Esophagus squamous epithelium (tissue), 5 donors: ENCODE data around the gene ARHGEF5. TPM values are rescaled to one million over a fixed set of nuclear protein-coding genes. Genes with fewer than 3 reads are reported as not detected.
A peak's percentile ranks its signal among the peaks of the same experiment; 100 is the strongest.

Experiments
- DNase-seq: peaks from one replicate; lab custom pipeline; 2025; lab: John Stamatoyannopoulos, UW
- H3K27ac ChIP-seq, 4 donors: fragments of 200-600 bp; sonication (generic); one replicate each; pipeline ENCODE4 v1.5.1; 2016 to 2019; ENCODE audit warnings: mild to moderate bottlenecking in 1 of 4
- H3K27me3 ChIP-seq, 4 donors: fragments of 200-600 bp; sonication (generic); 1 replicate in 3 of 4; 2 replicates in 1 of 4; pipeline versions ENCODE4 v1.5.1 to v1.6.0; 2017 to 2021; ENCODE audit warnings: antibody characterized with exemption in 1 of 4
- H3K36me3 ChIP-seq, 3 donors: fragments of 200-600 bp; sonication (generic); one replicate each; pipeline ENCODE4 v1.5.1; 2016 to 2019
- H3K4me1 ChIP-seq, 3 donors: fragments of 200-600 bp; sonication (generic); one replicate each; pipeline ENCODE4 v1.5.1; 2017 to 2019
- H3K4me3 ChIP-seq, 4 donors: fragments of 200-600 bp; sonication (generic); 1 replicate in 3 of 4; 2 replicates in 1 of 4; pipeline ENCODE4 v1.5.1; 2016 to 2019; ENCODE audit warnings: mild to moderate bottlenecking in 2 of 4, moderate library complexity in 1 of 4
- H3K9me3 ChIP-seq, 3 donors: fragments of 200-600 bp; sonication (generic); one replicate each; pipeline ENCODE4 v1.5.1; 2016 to 2019
- CTCF ChIP-seq, 6 experiments: fragments of 450-650 bp in 4 of 6; fragments of 200-600 bp in 2 of 6; sonication (generic) in 2 of 6; IDR thresholded peaks; one replicate each; pipeline ENCODE4 v1.5.1; 2016 to 2019; ENCODE audit warnings: antibody characterized with exemption in 6 of 6, mild to moderate bottlenecking in 4 of 6, moderate library complexity in 4 of 6
- POLR2A ChIP-seq, 4 donors: fragments of 450-650 bp; IDR thresholded peaks; one replicate each; pipeline ENCODE4 v1.6.1; 2017; ENCODE audit warnings: antibody characterized with exemption in 4 of 4, mild to moderate bottlenecking in 4 of 4, moderate library complexity in 3 of 4
- WGBS, 2 donors: methylation state at CpG; one replicate each; pipeline ENCODE4 v1.1.5; 2018; 5-methylcytosine and 5-hydroxymethylcytosine counted together
- intact Hi-C: fragments of 100-400 bp; cut with DNase I; formaldehyde crosslinking; loops from one replicate; pipeline ENCODE4 v1.15.0; 2022
- total RNA-seq, 4 donors: library from RNA; depleted of rRNA; stranded (reverse); fragments of >200 nt; gene quantifications; one replicate each; pipeline ENCODE4 v1.1.0, GENCODE V29; 2016
- donor health status: DM: yes; HTN: yes; CAD: no.

Gene ARHGEF5
- total RNA-seq, 4 donors from 2014 or later = 29.2 to 59.3 (median 39.1) TPM

GRCh38 chr7:144391014-144391413, 35.8 kb downstream of the ARHGEF5 start:
- Histone ChIP-seq H3K36me3 (no peaks in the 10 kb centered on the region), H3K27ac (no peak overlapping the region), H3K4me3 (no peak overlapping the region), H3K4me1 (peaks cover 0 to 13% (median 0%) of the 10 kb centered on the region in 3 donors), H3K27me3 (no peaks in the 10 kb centered on the region), H3K9me3 (no peaks in the 10 kb centered on the region)
- 94 to 100% methylated on average over 3 to 4 of the region's 4 CpGs for WGBS, 2 donors
- TF ChIP-seq CTCF (IDR thresholded peaks at IDR 0.05) = no peak
- DNase-seq = no peak
- intact Hi-C loops = no loop called here

- DNase-seq = no peak
- intact Hi-C loops = no loop called here
- no peaks in the 10 kb centered on the region for H3K36me3 ChIP-seq
- 3 to 5% methylated on average over 7 to 8 of the region's 8 CpGs for whole genome bisulfite sequencing, 2 donors
- no peak for TF ChIP-seq POLR2A (IDR thresholded peaks at IDR 0.05)
- peak; percentile 62 to 81 (median 68) for TF ChIP-seq CTCF (IDR thresholded peaks at IDR 0.05)
- peak overlapping the region in 2 of 4 donors; percentile 4 to 48 for H3K4me3 ChIP-seq
- H3K27me3 ChIP-seq = no peaks in the 10 kb centered on the region
- no peak overlapping the region for H3K27ac ChIP-seq
- H3K9me3 ChIP-seq = no peaks in the 10 kb centered on the region
- peaks cover 0 to 13% (median 0%) of the 10 kb centered on the region in 3 donors for H3K4me1 ChIP-seq
Observed at GRCh38 chr7:144391823-144392255, 36.6 kb downstream of the ARHGEF5 start.

GRCh38 chr7:144397086-144397485, 41.9 kb downstream of the ARHGEF5 start:
- peaks cover 0 to 2% (median 0%) of the 10 kb centered on the region in 3 donors for H3K4me1 ChIP-seq
- H3K27ac ChIP-seq = no peak overlapping the region
- no peaks in the 10 kb centered on the region for H3K36me3 ChIP-seq
- no peak overlapping the region for H3K4me3 ChIP-seq
- no peaks in the 10 kb centered on the region for H3K27me3 ChIP-seq
- DNase-seq = no peak
- no peaks in the 10 kb centered on the region for H3K9me3 ChIP-seq
- TF ChIP-seq CTCF (IDR thresholded peaks at IDR 0.05) (no peak), POLR2A (IDR thresholded peaks at IDR 0.05) (no peak)
- intact Hi-C loops = no loop called here
- WGBS, 2 donors = 71 to 84% methylated on average over 3 of the region's 4 CpGs

DNA sequence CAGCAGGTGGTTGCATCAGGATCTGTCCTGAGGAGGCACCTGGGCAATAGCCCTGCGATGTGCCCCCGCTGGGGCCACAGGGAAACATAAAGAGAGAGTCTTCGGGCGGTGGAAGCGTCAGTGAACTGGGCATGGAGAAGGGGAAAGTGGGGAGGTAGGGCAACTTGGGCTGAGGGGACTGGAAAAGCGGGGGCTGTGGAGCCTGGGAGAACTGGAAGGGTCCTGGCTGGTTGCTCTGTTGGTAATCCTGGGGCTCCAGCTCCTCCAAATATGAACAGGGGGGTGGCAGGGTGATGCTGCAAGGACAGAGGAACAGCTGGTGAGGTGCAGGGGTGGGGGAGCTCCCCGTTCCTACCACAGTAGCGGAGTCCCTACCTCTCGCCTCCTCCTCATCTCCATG, 43.1 kb downstream of the ARHGEF5 start:
- H3K4me1 ChIP-seq = no peaks in the 10 kb centered on the region
- H3K9me3 ChIP-seq = no peaks in the 10 kb centered on the region
- no peak overlapping the region for H3K4me3 ChIP-seq
- no peak overlapping the region for H3K27ac ChIP-seq
- 87% methylated on average over 6 to 8 of the region's 9 CpGs for WGBS, 2 donors
- TF ChIP-seq POLR2A (IDR thresholded peaks at IDR 0.05) = no peak
- TF ChIP-seq CTCF (IDR thresholded peaks at IDR 0.05) = no peak
- intact Hi-C loops = no loop called here
- H3K27me3 ChIP-seq = no peaks in the 10 kb centered on the region
- no peaks in the 10 kb centered on the region for H3K36me3 ChIP-seq
- DNase-seq = no peak

DNA sequence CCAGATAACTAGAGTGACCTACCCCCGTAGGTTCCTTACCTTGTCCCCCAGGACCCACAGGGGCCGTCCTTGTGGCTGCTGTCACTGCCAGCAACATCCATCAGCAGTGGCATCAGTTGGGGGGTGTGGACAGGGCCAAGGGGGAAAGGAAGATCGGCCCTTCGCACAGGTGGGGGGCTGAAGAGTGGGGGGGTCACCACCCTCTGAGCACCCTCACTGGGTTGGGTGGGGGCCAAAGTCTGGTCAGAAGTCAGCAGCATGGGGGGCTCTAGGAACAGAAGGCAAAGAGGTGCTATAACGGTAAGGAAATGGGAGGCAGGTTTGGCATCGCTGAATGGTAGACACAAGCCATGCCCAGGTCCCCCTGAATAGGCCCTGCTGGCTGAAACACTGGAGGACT, 43.7 kb downstream of the ARHGEF5 start:
- Histone ChIP-seq H3K27me3 (no peaks in the 10 kb centered on the region), H3K4me1 (no peaks in the 10 kb centered on the region), H3K36me3 (no peaks in the 10 kb centered on the region), H3K9me3 (no peaks in the 10 kb centered on the region), H3K4me3 (no peak overlapping the region), H3K27ac (no peak overlapping the region)
- TF ChIP-seq POLR2A (IDR thresholded peaks at IDR 0.05) (no peak), CTCF (IDR thresholded peaks at IDR 0.05) (no peak)
- 72 to 87% methylated on average over 3 to 5 of the region's 6 CpGs for WGBS, 2 donors
- no peak for DNase-seq
- intact Hi-C loops = no loop called here
